ENCODE results near the gene PITPNB. TPM values are rescaled to one million over a fixed set of nuclear protein-coding genes. Genes with fewer than 3 reads are reported as not detected.

PITPNB gene
- total RNA-seq, 1 donor from 2014 or later: 66.6 TPM

GRCh38 chr22:27802346-27803073 lies 116.5 kb downstream of the PITPNB start:
- peak overlapping the region; percentile 82 for H3K4me3 Mint-ChIP-seq (ENCODE audit: unreplicated experiment)
- H3K4me1 Mint-ChIP-seq (ENCODE audit: low read depth, unreplicated experiment): peaks cover 6% of the 10 kb centered on the region
- no peak for DNase-seq
- H3K27ac Mint-ChIP-seq (ENCODE audit: unreplicated experiment): no peak overlapping the region
- peaks cover 6% of the 10 kb centered on the region for H3K9me3 Mint-ChIP-seq (ENCODE audit: unreplicated experiment)
- no peaks in the 10 kb centered on the region for H3K36me3 Mint-ChIP-seq (ENCODE audit: unreplicated experiment)
- no peak for TF ChIP-seq CTCF (IDR thresholded peaks at IDR 0.05; ENCODE audit: partially characterized antibody, unreplicated experiment)
- peaks cover 19% of the 10 kb centered on the region for H3K27me3 Mint-ChIP-seq (ENCODE audit: unreplicated experiment)

Small RNA genes within 50 kb of the gene (microRNA-seq; reads per million reads assigned to microRNA genes)
- gene MIR3199-1 (ENCODE audit: unreplicated experiment): not detected
- not detected for gene MIR3199-2 (ENCODE audit: unreplicated experiment)

Other genes with a start within 250 kb of the PITPNB start
- gene MN1, start 117.5 kb downstream of the PITPNB start, total RNA-seq (ENCODE audit: unreplicated experiment): 0.91 TPM

All from glutamatergic neuron (in vitro differentiated cells).